ENCODE measurements around the gene ALS2.
A peak's percentile ranks its signal among the peaks of the same experiment; 100 is the strongest.

ALS2 gene

DNA sequence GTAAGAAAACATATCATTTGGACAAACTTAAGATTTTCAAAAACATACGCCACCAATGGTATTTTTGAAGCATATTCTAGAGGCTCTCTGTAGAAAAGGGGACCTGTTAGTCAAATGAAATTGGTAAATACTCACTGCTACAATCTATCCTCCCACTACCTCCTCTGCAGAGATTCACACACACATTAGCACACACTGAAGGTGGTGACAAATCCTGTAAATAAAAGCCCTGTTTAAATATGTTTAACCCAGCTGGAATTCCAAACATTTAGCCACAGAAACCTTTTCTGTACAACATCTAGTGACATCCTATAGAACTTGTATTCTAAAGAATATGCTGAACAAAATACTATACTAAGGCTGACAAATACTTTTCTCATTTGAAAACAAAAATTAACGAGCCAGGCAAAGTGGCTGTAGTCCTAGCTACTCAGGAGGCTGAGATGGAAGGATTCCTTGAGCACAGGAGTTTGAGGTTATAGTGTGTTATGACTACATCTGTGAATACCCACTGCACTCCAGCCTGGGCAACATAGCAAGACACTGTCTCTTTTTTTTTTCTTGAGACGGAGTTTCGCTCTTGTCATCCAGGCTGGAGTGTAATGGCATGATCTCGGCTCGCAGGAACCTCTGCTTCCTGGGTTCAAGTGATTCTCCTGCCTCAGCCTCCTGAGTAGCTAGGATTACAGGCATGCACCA is 25.9 kb downstream of the ALS2 start:
- DNase-seq (ENCODE audit: low spot score) = no peak

DNA sequence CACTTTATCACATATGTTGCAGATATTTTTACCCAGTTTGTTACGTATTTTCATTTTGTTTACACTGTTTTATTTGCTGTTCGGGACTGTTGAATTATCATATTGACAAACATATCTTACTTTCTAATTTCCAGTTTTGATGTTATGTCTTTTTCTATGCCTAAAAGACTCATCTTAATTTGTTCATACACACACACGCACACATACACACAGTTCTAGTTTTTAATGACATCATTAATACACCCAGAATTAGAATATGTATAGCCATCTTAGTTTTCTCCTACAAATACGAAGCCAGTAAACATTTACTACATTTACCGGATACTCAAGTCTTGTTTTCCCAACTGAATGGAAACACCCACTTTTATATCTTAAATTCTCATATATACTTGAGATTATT is 29.2 kb downstream of the ALS2 start:
- no peak for DNase-seq (ENCODE audit: low spot score)

DNA sequence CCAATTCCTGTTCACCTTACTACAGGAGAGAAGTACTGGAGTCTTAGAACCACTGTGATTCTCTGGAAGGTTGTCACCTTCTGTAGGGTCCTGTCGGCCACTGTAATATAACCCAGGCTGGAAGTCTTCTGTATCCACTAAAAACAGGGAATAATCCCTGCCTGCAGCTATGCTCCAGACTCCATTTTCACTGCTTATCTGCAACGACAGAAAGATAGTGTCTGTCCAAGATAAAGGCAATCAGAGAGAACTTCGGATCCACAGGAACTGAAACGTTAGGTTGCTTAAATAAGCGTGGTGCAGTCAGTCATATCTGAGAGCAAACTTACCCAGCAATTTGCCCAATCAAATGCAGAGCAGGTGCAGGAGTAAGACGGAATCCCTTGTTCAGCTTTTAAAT is 34.2 kb downstream of the ALS2 start:
- DNase-seq (ENCODE audit: low spot score) = no peak

DNA sequence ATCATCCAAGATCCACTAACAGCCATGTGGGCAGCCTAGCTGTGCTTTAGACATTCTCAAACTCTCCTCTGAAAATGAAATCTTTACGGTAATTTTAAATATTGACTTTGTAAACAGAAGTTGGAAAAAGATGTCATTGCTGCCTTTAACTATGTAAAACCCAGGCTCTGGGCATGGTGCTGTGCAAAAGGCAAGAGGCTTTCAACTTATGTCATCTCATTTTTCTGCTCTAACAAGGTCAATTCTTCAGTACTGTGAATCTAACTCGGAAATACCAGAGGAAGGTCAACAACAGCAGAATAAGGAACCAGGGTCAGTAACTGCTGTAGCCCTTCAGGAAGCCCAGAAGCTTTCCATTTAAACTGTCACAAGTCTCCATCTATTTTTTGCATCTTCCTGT is 45.2 kb downstream of the ALS2 start:
- no peak for DNase-seq (ENCODE audit: low spot score)

DNA sequence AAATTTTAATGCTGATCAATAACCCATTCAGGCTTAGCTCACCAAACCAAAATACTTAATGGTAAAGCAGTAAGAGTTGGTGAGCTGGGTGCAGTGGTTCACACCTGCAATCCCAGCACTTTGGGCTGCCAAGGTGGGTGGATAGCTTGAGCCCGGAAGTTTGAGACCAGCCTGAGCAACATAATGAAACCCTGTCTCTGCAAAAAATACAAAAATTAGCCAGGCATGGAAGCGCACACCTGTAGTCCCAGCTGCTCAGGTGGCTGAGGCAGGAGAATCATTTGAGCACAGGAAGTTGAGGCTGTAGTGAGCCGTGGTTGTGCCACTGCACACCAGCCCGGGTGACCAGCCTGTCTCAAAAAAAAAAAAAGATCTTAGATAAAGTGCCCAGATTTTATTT is 46.6 kb downstream of the ALS2 start:
- no peak for DNase-seq (ENCODE audit: low spot score)

DNA sequence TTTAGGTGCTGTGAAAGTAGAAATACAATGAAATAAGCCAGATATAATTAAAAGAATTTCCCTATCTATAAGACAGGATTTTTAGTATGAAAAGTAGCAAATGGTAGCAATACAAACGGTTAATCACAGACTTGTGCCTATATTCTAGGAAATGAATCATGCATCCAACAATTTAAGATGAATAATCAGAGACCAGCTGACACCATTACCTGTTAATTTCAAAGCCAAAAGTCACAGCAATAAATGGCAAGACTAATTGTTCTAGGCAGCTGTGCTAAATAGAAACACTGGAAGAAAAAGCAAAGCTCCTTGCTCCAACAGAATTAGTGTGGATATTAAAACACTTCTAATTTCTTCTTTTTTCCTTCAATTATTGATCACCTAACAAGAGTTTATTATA is 47.2 kb downstream of the ALS2 start:
- DNase-seq (ENCODE audit: low spot score) = no peak

DNA sequence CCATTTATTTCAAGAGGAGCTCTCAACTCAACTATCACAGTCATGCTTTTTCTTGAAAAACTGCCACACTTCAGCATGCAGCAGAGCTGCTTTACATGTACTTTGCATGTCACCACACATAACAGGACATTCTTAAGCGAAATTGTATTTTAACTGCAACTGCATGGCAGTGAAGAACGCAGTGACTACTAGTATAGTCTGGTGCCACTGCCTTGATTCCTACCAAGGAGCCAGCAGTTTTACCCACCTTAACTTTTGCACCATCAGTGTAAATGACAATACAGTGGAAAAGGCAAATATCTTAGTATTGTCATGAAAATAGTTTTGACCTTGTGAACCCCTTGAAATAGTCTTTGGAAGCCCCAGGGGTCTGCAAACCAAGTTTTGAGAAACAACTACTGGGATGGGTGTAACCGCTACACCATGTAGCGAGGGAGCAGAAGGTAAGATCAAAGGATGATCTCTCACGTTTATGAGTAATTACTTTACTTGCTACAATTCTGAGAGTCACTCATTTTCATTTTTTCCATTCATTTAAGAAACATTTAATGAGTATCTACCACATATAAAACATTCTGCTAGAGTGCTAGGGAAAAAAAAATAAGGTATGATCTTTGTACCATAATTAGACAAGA is 50.0 kb downstream of the ALS2 start:
- DNase-seq (ENCODE audit: low spot score) = no peak

DNA sequence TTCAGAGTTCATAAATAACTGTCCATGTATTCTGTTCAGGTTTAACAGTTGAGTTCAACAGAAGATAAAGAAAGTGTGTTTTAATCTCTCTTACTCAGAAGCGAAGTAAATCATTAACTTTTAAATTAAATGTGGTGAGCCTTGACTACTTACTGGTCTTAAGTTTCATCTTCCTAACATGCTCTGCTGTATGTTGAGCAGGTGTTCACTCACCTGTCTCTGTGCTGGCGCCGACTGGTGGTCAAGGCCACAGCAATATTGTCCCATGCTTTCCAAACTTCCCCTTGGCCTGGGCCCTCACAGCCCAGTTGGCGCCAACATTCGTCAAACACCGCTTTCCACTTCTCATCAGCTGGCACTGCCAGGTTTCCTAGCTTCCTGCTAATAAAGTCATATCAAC is 65.3 kb downstream of the ALS2 start:
- no peak for DNase-seq (ENCODE audit: low spot score)

DNA sequence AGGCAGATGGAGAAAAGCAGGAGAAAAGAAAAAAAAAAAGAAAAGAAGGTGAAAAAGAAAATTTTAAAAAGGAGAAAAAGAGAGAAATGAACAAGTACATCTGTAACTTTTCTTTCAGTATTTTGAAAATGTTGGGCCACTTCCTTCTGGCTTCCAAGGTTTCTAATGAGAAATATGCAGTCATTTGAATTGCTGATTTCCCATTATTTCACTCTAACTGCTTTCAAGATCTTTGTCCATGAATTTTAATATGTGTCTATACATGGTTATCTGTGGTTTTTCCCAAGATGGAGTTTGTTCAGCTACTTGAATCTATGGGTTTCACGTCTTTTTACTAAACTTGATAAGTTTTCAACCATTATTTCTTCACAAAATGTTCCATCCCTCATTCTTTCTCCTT is 68.0 kb downstream of the ALS2 start:
- no peak for DNase-seq (ENCODE audit: low spot score)

DNA sequence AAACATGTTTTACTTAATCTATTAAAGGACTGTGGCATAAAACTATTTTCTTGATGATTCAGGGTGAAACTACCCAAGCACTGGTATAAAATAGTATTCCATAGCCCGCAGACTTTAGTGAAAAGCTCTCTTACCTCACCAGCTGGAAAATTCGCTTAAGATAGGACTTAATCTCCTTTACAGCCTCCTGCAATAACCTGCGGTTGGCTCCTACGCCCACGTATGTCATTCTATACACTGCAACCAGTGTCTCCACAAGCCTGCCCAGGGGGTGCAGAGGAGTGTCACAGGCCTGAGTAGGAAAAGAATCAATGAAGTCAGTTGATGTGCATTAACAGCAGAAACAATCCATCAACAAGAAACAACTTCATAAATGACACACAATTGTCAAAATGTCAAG is 71.0 kb downstream of the ALS2 start:
- DNase-seq (ENCODE audit: low spot score) = no peak

DNA sequence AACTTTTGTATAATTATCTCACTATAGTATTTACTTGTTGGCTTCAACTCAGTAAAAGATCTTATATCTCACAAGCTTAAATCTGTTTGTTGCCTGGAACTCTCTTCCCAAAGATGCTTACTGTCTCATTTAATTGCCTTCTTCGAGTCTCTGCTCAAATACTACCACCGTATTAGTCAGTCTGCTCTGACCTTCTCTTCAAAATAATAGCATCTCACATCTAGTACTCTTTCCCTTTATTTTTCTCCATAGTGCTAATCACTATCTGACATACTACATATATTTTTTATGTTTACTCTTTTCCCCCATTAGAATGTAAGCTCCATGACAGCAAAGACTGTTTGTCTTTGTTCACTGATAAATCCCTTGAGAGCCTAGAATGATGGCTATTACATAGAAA is 71.7 kb downstream of the ALS2 start:
- DNase-seq (ENCODE audit: low spot score) = no peak

DNA sequence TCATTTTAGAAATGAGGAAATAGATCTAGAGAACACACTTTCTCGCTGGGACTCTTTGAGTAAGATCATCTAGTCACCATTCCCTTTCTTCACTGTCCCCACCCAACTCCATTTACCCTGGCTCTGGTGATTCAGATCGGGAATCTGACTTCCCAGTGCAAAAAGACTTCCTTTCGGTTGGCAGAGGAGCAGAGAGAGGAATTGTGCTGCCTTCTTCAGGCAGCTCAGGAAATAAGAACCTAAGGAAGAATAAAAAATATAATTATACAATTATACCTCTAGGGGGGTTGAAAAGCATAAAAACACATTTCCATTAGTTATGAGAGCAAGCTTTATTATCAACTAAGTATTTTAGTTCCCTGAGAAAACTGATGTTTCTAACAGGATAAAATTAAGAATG is 73.0 kb downstream of the ALS2 start:
- peak; percentile 80 for DNase-seq (ENCODE audit: low spot score)

DNA sequence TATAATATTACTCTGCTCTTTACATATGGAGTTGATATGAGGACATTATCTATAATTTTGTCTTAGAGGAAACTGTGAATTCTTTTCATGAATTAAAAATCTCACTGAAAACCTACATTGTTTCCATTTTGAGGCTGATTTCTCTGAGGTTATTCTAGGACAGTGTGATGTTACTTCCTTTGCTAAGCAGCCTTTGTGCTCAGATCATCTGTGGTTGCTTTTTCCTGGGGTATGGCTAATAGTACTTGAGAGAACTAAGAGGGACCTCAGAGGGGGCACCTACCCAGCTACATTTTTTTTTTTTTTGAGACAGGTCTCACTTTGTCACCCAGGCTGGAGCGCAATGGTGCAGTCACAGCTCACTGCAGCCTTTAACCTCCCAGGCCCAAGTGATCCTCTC is 73.6 kb downstream of the ALS2 start:
- DNase-seq (ENCODE audit: low spot score) = no peak

DNA sequence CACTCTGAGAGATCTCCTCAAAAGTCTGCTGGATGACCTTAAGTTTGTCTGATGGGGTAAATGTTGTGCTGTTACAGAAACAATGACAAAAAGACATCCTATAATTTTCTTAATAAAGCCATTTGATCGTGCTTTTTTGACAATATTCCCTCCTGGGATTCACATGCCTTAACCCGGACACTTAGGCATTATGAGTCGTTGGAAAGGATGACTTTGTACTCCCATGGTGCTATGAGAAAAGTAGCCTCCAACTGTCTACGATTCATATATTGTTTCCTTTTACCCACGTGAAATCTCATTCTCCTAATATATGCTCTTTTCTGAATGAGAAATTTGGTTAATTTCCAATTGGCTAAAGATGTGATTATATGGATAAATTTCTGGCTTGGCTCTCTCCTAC is 76.2 kb downstream of the ALS2 start:
- no peak for DNase-seq (ENCODE audit: low spot score)

DNA sequence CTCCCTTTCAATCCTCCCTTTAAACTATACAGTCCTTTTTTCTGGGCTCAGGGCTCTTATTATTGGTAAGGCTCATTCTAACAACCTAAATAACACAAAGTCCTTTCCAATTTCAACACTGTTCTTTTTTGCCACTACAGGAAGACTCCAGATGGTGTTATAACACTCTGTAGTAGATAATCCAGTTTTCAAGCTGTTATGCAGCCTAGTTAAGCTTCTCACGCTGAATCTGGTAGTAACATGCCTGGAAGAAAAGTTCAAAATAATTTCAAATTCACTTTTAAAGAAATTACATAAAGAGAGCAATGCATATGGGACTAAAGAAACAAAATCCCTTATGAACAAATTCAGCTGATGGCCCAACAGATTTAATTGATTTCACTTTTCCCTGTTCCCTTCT is 79.1 kb downstream of the ALS2 start:
- no peak for DNase-seq (ENCODE audit: low spot score)

DNA sequence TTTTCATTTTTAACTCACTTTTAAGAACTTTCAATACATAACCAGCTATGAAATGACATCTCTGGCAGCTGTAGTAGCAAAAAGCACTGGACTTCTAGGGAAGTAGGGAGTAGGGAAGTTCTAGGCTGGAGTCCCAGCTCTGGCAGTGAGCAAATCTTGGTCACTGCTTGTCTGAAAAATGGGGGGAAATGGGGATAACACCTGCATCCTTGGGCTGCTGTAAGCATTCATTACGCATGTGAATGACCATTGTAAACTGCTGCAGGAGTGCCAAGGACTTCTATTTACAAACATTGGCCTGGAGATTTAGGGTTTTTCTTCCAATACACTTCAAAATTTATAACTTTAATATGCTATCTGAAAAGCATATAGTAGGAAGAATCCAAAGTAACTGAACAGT is 81.3 kb downstream of the ALS2 start:
- no peak for DNase-seq (ENCODE audit: low spot score)

DNA sequence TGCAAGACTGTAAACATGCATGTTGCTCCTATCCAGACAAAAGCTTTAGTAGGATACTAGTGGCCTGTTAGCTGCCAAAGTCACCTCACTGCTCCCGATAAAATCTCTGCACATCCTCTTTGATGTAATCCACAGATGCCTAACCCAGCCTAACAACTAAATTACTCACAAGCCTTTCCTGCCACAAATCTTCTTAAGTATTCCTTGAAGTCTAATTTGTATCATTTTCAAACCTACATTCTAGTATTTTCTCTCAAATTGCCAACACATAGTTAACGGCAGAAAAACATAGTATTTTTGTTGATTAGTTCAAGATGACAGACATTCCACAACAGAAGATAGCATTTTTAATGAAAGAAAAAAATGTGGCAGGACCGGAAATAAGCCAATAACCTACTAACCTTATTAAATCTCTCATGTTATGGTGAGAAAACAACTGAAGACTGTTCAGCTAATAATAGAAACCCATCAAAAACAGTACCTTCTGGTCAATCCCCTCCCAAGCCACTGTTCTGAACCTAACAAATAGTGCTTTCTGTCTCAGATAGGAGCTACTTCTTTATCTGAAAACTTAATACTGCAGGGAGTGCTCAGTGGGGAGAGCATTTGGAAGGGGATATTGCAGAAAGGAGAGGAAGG is 82.0 kb downstream of the ALS2 start, which contains the start of gene MPP4:
TSS of gene MPP4 (minus strand) at position 57 of the 639 bp plus-strand sequence. CDS start 4,690 bp downstream, outside the sequence.
- DNase-seq (ENCODE audit: low spot score) = peak; percentile 37

DNA sequence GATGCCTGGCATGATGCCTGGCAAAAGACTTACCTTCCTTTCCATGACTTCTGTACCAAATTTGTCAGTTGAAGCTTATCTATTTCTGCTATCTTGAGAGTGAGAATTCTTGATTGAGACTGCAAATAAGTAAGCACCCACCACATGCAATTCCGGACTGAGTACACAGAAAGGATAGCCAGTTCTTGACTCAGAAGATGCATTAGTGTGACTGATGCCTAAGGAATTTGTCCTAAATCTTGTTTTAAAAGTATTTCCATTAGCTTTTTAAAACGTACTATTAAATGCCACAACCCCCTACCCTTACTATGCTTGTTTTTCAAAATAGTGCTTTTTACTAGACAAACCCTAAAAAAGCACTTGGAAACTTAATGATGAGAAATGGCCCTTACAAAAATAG is 82.8 kb downstream of the ALS2 start:
- peak; percentile 54 for DNase-seq (ENCODE audit: low spot score)

DNA sequence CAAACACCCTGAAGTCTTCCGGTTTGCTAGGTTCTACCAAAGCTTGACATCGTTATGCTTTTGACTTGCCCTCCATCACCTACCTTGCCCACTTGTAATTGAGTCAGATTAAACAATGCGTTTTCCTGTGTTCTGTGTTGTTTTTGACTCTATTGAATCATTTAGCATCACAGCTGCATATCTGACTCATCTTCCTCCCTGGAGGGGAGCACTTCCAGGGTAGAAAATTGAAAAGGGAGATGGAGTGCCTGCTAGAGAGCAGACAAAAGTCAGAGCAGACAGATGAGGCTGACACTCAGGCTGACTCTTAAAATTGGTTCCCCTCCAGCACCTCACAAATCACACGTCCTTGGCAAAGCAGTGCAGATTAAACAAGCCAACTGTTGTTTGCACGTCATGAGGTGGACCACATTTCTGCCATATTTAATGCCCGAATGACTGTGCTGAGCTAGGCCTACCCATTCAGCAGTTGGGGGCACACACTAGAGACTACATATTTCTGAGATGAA is 84.5 kb downstream of the ALS2 start:
- DNase-seq (ENCODE audit: low spot score) = peak; percentile 69

DNA sequence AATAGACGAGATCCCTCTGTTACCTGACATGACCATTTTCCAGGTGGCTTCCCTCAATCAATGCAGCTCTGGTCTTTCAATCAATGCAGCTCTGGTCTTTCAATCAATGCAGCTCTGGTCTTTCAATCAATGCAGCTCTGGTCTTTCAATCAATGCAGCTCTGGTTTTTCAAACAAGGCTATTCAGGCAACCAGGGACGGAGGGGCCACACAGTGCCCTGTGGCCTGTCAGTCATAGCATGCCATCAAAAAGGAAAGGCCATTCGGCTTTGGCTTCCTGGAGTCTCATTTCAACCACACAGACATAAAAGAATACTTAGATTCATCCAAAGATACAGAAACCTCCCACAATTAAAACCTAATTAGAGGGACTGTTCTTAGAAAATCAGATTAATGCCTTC is 95.6 kb downstream of the ALS2 start:
- no peak for DNase-seq (ENCODE audit: low spot score)

DNA sequence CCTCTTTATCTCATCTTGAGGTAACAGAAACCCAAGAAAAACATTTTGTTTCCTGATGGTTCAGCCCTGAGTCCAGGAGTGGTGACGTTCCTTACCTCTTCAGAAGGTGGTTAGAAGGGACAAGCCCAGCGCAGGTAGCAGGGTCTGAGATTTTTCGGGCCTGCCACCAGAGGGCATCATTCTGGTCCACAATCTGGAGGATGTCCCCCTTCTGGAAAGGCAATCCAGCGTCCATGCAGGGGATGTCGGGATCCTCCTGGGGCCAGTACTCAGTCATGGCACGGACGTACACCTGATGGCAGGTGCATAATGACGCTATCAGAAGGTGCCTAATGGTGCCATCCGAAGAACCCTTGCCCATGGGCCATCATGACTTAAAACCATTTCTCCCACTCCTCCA is 100.0 kb downstream of the ALS2 start:
- DNase-seq (ENCODE audit: low spot score) = peak; percentile 22

DNA sequence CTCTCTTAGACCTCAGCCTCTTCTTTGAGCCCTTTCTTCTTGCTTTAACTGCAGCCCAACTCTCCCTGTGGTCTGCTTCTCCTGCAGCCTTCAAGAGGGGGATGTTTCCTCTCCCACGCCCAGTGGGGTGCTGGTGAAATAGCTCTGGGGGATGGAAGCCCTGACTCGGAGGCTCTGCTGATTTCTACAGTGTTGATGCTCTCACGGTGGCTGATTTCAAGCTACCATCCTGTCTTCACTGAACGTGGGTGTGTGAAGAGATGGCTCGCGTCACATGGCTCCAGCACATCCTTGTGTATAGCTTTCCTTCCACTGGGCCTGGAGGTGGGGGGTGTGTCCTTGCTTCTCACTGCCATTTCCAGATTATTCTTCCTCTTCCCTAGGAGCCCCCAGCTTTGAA is 102.3 kb downstream of the ALS2 start:
- DNase-seq (ENCODE audit: low spot score) = no peak

DNA sequence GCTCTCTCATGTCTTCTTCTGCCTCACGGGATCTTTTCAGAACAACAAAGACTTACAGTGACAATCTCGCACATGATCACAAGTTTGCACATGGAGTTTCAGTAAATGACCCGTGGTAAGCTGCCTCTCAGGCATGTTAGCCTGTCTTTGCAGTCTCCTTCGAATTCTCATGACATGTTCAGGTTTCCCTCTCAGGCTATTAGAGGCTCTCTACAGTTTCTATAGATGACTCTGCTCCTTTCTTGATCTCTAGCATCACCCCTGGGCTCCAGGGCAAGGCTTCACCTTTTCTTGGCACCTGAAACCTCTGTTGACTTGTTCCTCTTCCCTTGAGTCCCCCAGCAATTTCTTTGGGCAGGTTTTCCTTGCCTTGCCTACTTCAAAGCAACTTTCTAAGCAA is 105.3 kb downstream of the ALS2 start:
- no peak for DNase-seq (ENCODE audit: low spot score)
